Gastroesophageal sphincter (tissue), 3 donors: ENCODE measurements around the gene SGSM1.

Experiments
- CTCF ChIP-seq, 4 experiments: fragments of 200-600 bp in 2 of 4; fragments of 450-650 bp in 2 of 4; sonication (generic) in 1 of 4; IDR thresholded peaks; one replicate each; pipeline ENCODE4 v1.5.1; 2017 to 2019; ENCODE audit warnings: antibody characterized with exemption in 4 of 4, mild to moderate bottlenecking in 2 of 4, moderate library complexity in 2 of 4
- POLR2AphosphoS5 ChIP-seq: sonication (generic); formaldehyde crosslinking; IDR thresholded peaks from one replicate; pipeline ENCODE4 v1.6.1; 2017; ENCODE audit warnings: antibody characterized with exemption

GRCh38 chr22:24901448-24901847, 95.4 kb downstream of the SGSM1 start:
- TF ChIP-seq CTCF (IDR thresholded peaks at IDR 0.05) (no peak), POLR2AphosphoS5 (no peak)
